ENCODE data around the gene ZBTB38. TPM values are rescaled to one million over a fixed set of nuclear protein-coding genes. Genes with fewer than 3 reads are reported as not detected.
A peak's percentile ranks its signal among the peaks of the same experiment; 100 is the strongest.

ZBTB38 gene
- total RNA-seq, 4 donors from 2014 or later = 160 to 415 (median 232) TPM

DNA sequence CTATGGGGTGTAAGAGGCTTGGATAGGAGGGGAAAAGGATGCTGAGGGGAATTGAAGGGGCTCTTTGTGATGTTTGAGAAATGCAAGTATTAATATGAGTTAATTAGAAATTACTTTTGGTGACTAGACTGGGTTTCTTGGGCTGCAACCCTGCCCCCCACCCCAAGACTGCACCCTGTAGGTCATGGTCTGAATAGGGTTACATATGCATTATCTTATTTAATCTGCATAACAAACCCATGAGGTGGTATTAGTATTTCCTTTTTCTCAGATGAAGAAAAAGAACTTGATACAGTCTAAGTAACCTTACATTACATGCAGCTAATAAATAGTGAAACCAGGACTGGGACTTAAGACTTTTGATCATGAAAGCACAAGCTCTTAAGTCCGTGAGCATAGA lies 5.6 kb upstream of the ZBTB38 start:
- intact Hi-C loops (cut with DNase I; ENCODE audit: low total_unique reads) = loop anchor here (5.0 kb wide), 1 partner anchor 50 kb away; no protein-coding TSS in a partner anchor

DNA sequence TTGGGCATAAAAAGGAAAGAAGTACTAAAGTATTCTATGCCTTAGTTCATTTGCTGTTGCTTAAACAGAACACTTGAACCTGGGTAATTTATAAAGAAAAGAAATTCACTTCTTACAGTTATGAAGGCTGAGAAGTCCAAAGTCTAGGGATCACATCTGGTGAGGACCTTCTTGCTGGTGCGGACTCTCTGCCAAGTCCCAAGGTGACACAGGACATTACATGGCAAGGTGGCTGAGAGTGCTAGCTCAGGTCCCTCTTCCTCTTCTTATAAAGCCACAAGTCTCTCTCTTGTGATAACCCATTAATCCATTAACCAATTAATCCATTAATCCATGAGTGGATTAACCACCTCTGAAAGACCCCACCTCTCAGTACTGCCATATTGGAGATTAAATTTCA lies 3.1 kb upstream of the ZBTB38 start:
- no peak overlapping the region for H3K4me3 ChIP-seq
- ATAC-seq (no peak), DNase-seq (no peak)
- peaks cover 0 to 3% (median 0%) of the 10 kb centered on the region in 3 donors for H3K9me3 ChIP-seq
- intact Hi-C loops (cut with DNase I; ENCODE audit: low total_unique reads) (loop anchor here (5.0 kb wide), 1 partner anchor 128 kb away; no protein-coding TSS in a partner anchor), in situ Hi-C loops (cut with MboI; ENCODE audit: low sequenced_read_pairs in 4 of 4) (loop anchor here in 3 of 4 donors (10.0 to 25.0 kb wide), 3 partner anchors 50 to 372 kb away; partner anchors contain the start of gene RNF7 (in 1 of the 3))
- TF ChIP-seq, protein P1, sequence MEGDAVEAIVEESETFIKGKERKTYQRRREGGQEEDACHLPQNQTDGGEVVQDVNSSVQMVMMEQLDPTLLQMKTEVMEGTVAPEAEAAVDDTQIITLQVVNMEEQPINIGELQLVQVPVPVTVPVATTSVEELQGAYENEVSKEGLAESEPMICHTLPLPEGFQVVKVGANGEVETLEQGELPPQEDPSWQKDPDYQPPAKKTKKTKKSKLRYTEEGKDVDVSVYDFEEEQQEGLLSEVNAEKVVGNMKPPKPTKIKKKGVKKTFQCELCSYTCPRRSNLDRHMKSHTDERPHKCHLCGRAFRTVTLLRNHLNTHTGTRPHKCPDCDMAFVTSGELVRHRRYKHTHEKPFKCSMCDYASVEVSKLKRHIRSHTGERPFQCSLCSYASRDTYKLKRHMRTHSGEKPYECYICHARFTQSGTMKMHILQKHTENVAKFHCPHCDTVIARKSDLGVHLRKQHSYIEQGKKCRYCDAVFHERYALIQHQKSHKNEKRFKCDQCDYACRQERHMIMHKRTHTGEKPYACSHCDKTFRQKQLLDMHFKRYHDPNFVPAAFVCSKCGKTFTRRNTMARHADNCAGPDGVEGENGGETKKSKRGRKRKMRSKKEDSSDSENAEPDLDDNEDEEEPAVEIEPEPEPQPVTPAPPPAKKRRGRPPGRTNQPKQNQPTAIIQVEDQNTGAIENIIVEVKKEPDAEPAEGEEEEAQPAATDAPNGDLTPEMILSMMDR (IDR thresholded peaks at IDR 0.05 in 4 of 5, conservative IDR thresholded peaks at IDR 0.05 in 1 of 5) = no peak
- no peak for TF ChIP-seq POLR2A (IDR thresholded peaks at IDR 0.05)
- H3K4me1 ChIP-seq = peaks cover 24 to 46% of the 10 kb centered on the region in 2 donors
- no peaks in the 10 kb centered on the region for H3K27me3 ChIP-seq
- peak overlapping the region; percentile 88 to 96 (median 94) for H3K27ac ChIP-seq
- H3K36me3 ChIP-seq = no peaks in the 10 kb centered on the region

More for the DNA sequence above, 5.6 kb upstream of the ZBTB38 start:
- in situ Hi-C loops (cut with MboI; ENCODE audit: low sequenced_read_pairs in 4 of 4) = loop anchor here (5.0 to 25.0 kb wide), 4 partner anchors 48 to 375 kb away; partner anchors contain the start of gene RNF7 (in 1 of the 4)
- no peak for DNase-seq
- peaks cover 0 to 3% (median 0%) of the 10 kb centered on the region in 3 donors for H3K9me3 ChIP-seq
- peaks cover 20 to 26% of the 10 kb centered on the region in 2 donors for H3K4me1 ChIP-seq
- TF ChIP-seq, protein P1 (IDR thresholded peaks at IDR 0.05 in 4 of 5, conservative IDR thresholded peaks at IDR 0.05 in 1 of 5) = no peak
- TF ChIP-seq POLR2A (IDR thresholded peaks at IDR 0.05) = no peak
- H3K27me3 ChIP-seq = no peaks in the 10 kb centered on the region
- H3K27ac ChIP-seq = no peak overlapping the region
- H3K4me3 ChIP-seq = no peak overlapping the region
- H3K36me3 ChIP-seq = no peaks in the 10 kb centered on the region
- no peak for ATAC-seq

DNA sequence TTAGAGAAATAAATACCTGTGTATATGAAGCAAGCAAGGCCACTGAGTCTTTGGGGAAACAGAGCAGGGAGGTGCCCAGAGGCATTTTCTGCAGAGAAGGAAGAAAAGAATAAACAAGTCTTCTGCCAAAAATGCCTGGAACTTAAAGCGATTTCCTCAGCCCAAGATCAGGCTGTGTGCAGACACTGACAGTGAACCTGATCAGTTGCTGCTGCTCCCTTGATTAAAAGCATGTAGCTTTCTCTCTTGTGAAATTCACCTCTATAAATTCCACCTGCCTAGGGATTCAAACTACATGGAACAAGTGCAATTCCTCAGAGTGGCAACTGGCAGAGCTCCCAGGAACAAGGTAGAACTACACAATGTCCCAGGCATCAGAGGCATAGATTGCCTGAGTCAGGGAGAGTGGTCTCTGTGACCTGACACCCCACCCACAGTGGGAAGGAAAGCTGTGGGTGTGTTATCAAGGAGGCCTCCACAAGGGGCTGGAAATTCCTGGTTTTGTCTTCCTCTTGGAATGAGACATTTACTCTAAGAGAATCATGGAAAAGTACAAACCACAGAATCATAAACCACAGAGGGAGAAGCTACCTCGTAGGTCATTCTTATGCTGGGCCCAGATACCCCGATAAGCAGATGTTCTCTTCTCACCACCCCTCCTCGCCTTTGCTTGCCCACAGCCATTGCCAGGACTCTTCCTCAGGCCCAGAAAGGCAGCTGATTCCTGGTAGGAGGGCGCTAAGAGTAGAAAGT lies 1.8 kb upstream of the ZBTB38 start:
- Histone ChIP-seq H3K36me3 (no peaks in the 10 kb centered on the region), H3K4me3 (no peak overlapping the region), H3K27ac (peak overlapping the region; percentile 88 to 96 (median 94)), H3K9me3 (peaks cover 0 to 3% (median 0%) of the 10 kb centered on the region in 3 donors), H3K27me3 (no peaks in the 10 kb centered on the region), H3K4me1 (peaks cover 27 to 48% of the 10 kb centered on the region in 2 donors)
- ATAC-seq (peak; percentile 42 to 48), DNase-seq (peak; percentile 59 to 80)
- TF ChIP-seq, protein P1 (IDR thresholded peaks at IDR 0.05 in 4 of 5, conservative IDR thresholded peaks at IDR 0.05 in 1 of 5) = no peak
- peak in 1 of 2 donors; percentile 11 for TF ChIP-seq POLR2A (IDR thresholded peaks at IDR 0.05)
- intact Hi-C loops (cut with DNase I; ENCODE audit: low total_unique reads) (loop anchor here (1.0 to 5.0 kb wide), 2 partner anchors 66 to 129 kb away; no protein-coding TSS in a partner anchor), in situ Hi-C loops (cut with MboI; ENCODE audit: low sequenced_read_pairs in 4 of 4) (loop anchor here in 3 of 4 donors (10.0 to 25.0 kb wide), 3 partner anchors 52 to 371 kb away; partner anchors contain the start of gene RNF7 (in 1 of the 3))

DNA sequence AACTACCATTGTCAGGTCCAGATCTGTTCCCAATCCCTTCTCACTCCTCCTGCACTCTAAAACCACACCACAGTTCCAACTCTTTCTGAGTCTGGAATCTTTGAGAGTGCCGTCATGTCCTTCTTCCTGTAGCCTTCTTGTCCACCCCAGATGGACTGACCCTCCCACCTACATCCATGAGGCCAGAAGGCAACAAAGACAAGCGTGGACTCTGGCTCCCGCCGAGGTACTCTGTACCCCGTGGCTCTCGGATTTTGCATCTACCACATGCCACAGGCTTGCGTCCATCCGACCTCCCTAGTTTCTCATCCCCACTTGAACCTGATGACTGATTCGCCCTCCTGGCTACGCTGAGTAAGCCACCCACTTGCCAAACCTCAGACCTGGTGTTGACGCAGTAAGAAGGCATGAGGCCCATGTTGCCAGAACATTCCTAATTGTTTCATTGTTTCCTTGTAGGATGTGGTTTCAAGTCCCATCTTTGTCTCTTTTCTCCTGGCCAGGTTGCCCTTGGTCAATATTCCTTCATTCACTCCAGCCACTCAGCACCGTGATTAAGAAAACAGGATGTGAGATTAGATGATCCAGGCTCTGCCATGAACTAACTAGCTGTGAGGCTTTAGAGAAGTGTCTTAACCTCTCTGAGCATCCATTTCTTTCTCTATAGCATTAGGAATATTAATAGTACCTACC lies 1.1 kb upstream of the ZBTB38 start:
- H3K4me1 ChIP-seq = peaks cover 27 to 53% of the 10 kb centered on the region in 2 donors
- TF ChIP-seq, protein P1 (IDR thresholded peaks at IDR 0.05 in 4 of 5, conservative IDR thresholded peaks at IDR 0.05 in 1 of 5) = no peak
- peak in 1 of 2 donors; percentile 45 for TF ChIP-seq POLR2A (IDR thresholded peaks at IDR 0.05)
- intact Hi-C loops (cut with DNase I; ENCODE audit: low total_unique reads) (loop anchor here (1.0 to 5.0 kb wide), 2 partner anchors 65 to 130 kb away; no protein-coding TSS in a partner anchor), in situ Hi-C loops (cut with MboI; ENCODE audit: low sequenced_read_pairs in 4 of 4) (loop anchor here in 3 of 4 donors (10.0 to 25.0 kb wide), 3 partner anchors 52 to 370 kb away; partner anchors contain the start of gene RNF7 (in 1 of the 3))
- H3K36me3 ChIP-seq = no peaks in the 10 kb centered on the region
- DNase-seq (peak; percentile 24 to 85), ATAC-seq (peak; percentile 15 to 52)
- no peak overlapping the region for H3K4me3 ChIP-seq
- H3K27ac ChIP-seq = peak overlapping the region; percentile 88 to 96 (median 94)
- peaks cover 0 to 3% (median 0%) of the 10 kb centered on the region in 3 donors for H3K9me3 ChIP-seq
- no peaks in the 10 kb centered on the region for H3K27me3 ChIP-seq
